ENCODE data around the gene GDPD3. TPM values are rescaled to one million over a fixed set of nuclear protein-coding genes. Genes with fewer than 3 reads are reported as not detected.

Gene GDPD3
- total and polyA plus RNA-seq, 2 of the 13 experiments (the other 11 are each of a cell fraction or from before 2014, with no cell fraction given): 18.7 to 20.6 TPM

GRCh38 chr16:30065102-30065942 lies 48.0 kb downstream of the GDPD3 start, which contains the start of gene ALDOA (continued):
- TF ChIP-seq GMEB1 (CRISPR knock-in tag; IDR thresholded peaks at IDR 0.05; ENCODE audit: borderline replicate concordance) (peak; percentile 89), CREBL2 (CRISPR knock-in tag; IDR thresholded peaks at IDR 0.05; ENCODE audit: borderline replicate concordance) (peak; percentile 95), BHLHE40 (IDR thresholded peaks at IDR 0.05; ENCODE audit: low read length) (peak; percentile 56; the same call in 1 of the 2 replicates), TSC22D2 (CRISPR knock-in tag; IDR thresholded peaks at IDR 0.05; ENCODE audit: borderline replicate concordance) (peak; percentile 72), ZBTB4 (CRISPR knock-in tag; IDR thresholded peaks at IDR 0.05; ENCODE audit: borderline replicate concordance) (0 out of 2 replicates have a peak, but pooled peaks have one; percentile 92), TCF12 (IDR thresholded peaks at IDR 0.05) (no peak), TCF12 (CRISPR knock-in tag; IDR thresholded peaks at IDR 0.05) (peak; percentile 98), ZNF720 (CRISPR knock-in tag; IDR thresholded peaks at IDR 0.05) (0 out of 2 replicates have a peak, but pooled peaks have one; percentile 39), MAZ (IDR thresholded peaks at IDR 0.05; ENCODE audit: borderline replicate concordance, low read depth, low read length) (peak; percentile 84; the same call in 1 of the 2 replicates), MAZ (CRISPR knock-in tag; IDR thresholded peaks at IDR 0.05; ENCODE audit: low read depth) (peak; percentile 96), ZNF281 (CRISPR knock-in tag; IDR thresholded peaks at IDR 0.05; ENCODE audit: borderline replicate concordance) (peak; percentile 98), ZNF10 (CRISPR knock-in tag; IDR thresholded peaks at IDR 0.05; ENCODE audit: borderline replicate concordance, low read depth) (no peak), HOXA9 (CRISPR knock-in tag; IDR thresholded peaks at IDR 0.05; ENCODE audit: borderline replicate concordance) (peak; percentile 33; the same call in 1 of the 2 replicates), PTBP1 (IDR thresholded peaks at IDR 0.05; ENCODE audit: low read depth, low read length, poor library complexity, severe bottlenecking) (no peak), NFKBIZ (CRISPR knock-in tag; IDR thresholded peaks at IDR 0.05) (peak; percentile 57; the same call in 1 of the 2 replicates), CHD4 (IDR thresholded peaks at IDR 0.05; ENCODE audit: borderline replicate concordance, low read length) (no peak), CBX2 (IDR thresholded peaks at IDR 0.05; ENCODE audit: low read depth, low read length) (no peak), CBX2 (CRISPR knock-in tag; IDR thresholded peaks at IDR 0.05; ENCODE audit: low read depth) (peak; percentile 53; the same call in 1 of the 2 replicates)

All from HepG2 (cell line).